ENCODE measurements around the gene SPATA46. TPM values are rescaled to one million over a fixed set of nuclear protein-coding genes. Genes with fewer than 3 reads are reported as not detected.

The SPATA46 gene
- total and polyA plus RNA-seq, 9 of the 15 experiments (the other 6 are each of a cell fraction or from before 2014, with no cell fraction given): 0.04 to 0.11 TPM; not detected in 7

- TF ChIP-seq ARID1B (IDR thresholded peaks at IDR 0.05): peak; percentile 98
- peak; percentile 96 to 97 for TF ChIP-seq TRIM24 (IDR thresholded peaks at IDR 0.05)
- TF ChIP-seq KLF6 (CRISPR knock-in tag; IDR thresholded peaks at IDR 0.05; ENCODE audit: borderline replicate concordance): no peak
- TF ChIP-seq POLR2H (tag; IDR thresholded peaks at IDR 0.05; ENCODE audit: low read depth): no peak
- TF ChIP-seq ZNF76 (CRISPR knock-in tag; IDR thresholded peaks at IDR 0.05; ENCODE audit: borderline replicate concordance): no peak
- no peak; the same call in 1 of the 2 replicates for TF ChIP-seq MAX (CRISPR knock-in tag; IDR thresholded peaks at IDR 0.05)
- TF ChIP-seq THAP7 (CRISPR knock-in tag; IDR thresholded peaks at IDR 0.05): no peak
- peak; percentile 92 for TF ChIP-seq SMARCE1 (IDR thresholded peaks at IDR 0.05)
- no peak for TF ChIP-seq MYBL2 (IDR thresholded peaks at IDR 0.05; ENCODE audit: low read depth)
- TF ChIP-seq MYBL2 (CRISPR knock-in tag; IDR thresholded peaks at IDR 0.05; ENCODE audit: borderline replicate concordance): no peak
- no peak for TF ChIP-seq GTF2A2 (tag; IDR thresholded peaks at IDR 0.05)
- TF ChIP-seq NFATC3 (IDR thresholded peaks at IDR 0.05): no peak
- TF ChIP-seq HES1 (IDR thresholded peaks at IDR 0.05; ENCODE audit: low read depth): peak; percentile 63; the same call in 1 of the 2 replicates
- no peak for TF ChIP-seq ATF1 (CRISPR knock-in tag; IDR thresholded peaks at IDR 0.05)
- TF ChIP-seq ATF1 (tag; IDR thresholded peaks at IDR 0.05): peak; percentile 39; the same call in 1 of the 2 replicates
- TF ChIP-seq BHLHE40 (IDR thresholded peaks at IDR 0.05; ENCODE audit: low read length): peak; percentile 46; the same call in 1 of the 2 replicates
- TF ChIP-seq GATAD2B (IDR thresholded peaks at IDR 0.05; ENCODE audit: borderline replicate concordance): peak; percentile 73; the same call in 1 of the 2 replicates
- no peak for TF ChIP-seq BRF2 (IDR thresholded peaks at IDR 0.05; ENCODE audit: borderline replicate concordance, insufficient read depth, insufficient read length)
- peak; percentile 94 for TF ChIP-seq TCF7 (IDR thresholded peaks at IDR 0.05; ENCODE audit: borderline replicate concordance)
- TF ChIP-seq FOXM1 (IDR thresholded peaks at IDR 0.05; ENCODE audit: low read depth): peak; percentile 95
- TF ChIP-seq FOXM1 (CRISPR knock-in tag; IDR thresholded peaks at IDR 0.05; ENCODE audit: low read depth): no peak
- TF ChIP-seq HDAC1 (IDR thresholded peaks at IDR 0.05): peak; percentile 78 to 83
- peak; percentile 74; the same call in 1 of the 2 replicates for TF ChIP-seq ZBED1 (IDR thresholded peaks at IDR 0.05)
- TF ChIP-seq MYNN (IDR thresholded peaks at IDR 0.05): peak; percentile 88
- no peak for TF ChIP-seq MYNN (CRISPR knock-in tag; IDR thresholded peaks at IDR 0.05)
- TF ChIP-seq NCOA4 (IDR thresholded peaks at IDR 0.05; ENCODE audit: partially characterized antibody): peak; percentile 45
- peak; percentile 94 for TF ChIP-seq SMAD1 (IDR thresholded peaks at IDR 0.05; ENCODE audit: low read depth, low read length, partially characterized antibody)
These were observed 9.9 kb upstream of the SPATA46 start (continued) for GRCh38 chr1:162386292-162387225.
